ENCODE results near the gene TNFAIP3. TPM values are rescaled to one million over a fixed set of nuclear protein-coding genes. Genes with fewer than 3 reads are reported as not detected.
"Not testable (repeated sequence)": the region's sequence is repeated elsewhere in the genome, so short reads cannot be mapped to it uniquely, and the experiment has no call there.

The TNFAIP3 gene
- total and polyA plus RNA-seq, 5 donors = 6.0 to 11.4 (median 10.6) TPM

DNA sequence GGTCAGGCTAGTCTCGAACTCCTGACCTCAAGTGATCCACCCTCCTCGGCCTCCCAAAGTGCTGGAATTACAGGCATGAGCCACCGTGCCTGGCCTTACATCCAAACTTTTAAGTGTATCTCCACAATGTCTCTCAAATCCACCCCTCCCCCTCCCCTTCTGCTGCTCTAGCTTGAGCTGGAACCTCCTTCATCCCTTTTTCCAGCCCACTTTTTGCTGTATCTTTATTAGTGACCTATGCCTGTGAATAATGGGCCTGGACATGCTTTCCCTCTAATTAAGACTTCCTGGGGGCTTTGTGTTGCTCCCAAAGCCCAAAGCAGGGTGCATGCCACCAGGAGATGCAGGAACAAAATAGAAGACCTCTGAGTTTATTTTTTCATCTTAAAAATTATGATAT, 26.1 kb downstream of the TNFAIP3 start:
- 91% methylated on average over 3 of the region's 3 CpGs for WGBS
- intact Hi-C loops (cut with DNase I) = no loop called here
- Histone ChIP-seq H3K4me1 (ENCODE audit: control insufficient read depth, insufficient read depth, low read length) (no peaks in the 10 kb centered on the region), H3K27me3 (ENCODE audit: control insufficient read depth, insufficient read depth) (no peaks in the 10 kb centered on the region), H3K4me3 (ENCODE audit: low read length) (no peak overlapping the region), H3K27ac (ENCODE audit: low read length) (no peak overlapping the region), H3K9me3 (ENCODE audit: control insufficient read depth, low read length) (no peaks in the 10 kb centered on the region)
- DNase-seq = no peak
- no peak for ATAC-seq

DNA sequence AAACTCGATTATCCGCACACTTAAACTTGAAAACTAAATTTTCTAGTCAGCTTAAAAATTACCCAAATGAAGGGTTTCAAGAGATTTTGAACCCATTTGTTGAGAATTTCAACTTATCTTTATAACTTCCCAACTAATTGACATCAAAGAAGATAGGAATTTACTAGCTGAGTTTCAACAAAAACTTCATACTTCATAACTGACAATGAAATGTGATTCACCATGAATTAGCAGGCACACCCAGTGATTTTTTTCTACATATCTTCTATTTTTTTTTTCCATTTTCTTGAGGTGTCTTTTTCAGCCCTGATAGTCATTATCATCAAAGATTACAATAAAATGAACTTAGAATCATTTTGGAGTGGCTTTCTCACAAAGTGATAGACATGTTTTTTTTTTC, 26.7 kb downstream of the TNFAIP3 start:
- Histone ChIP-seq H3K4me1 (ENCODE audit: control insufficient read depth, insufficient read depth, low read length) (no peaks in the 10 kb centered on the region), H3K27ac (ENCODE audit: low read length) (no peak overlapping the region), H3K27me3 (ENCODE audit: control insufficient read depth, insufficient read depth) (no peaks in the 10 kb centered on the region), H3K4me3 (ENCODE audit: low read length) (no peak overlapping the region), H3K9me3 (ENCODE audit: control insufficient read depth, low read length) (no peaks in the 10 kb centered on the region)
- intact Hi-C loops (cut with DNase I) = no loop called here
- ATAC-seq (no peak), DNase-seq (no peak)
- WGBS = 95% methylated on average over 2 of the region's 2 CpGs

DNA sequence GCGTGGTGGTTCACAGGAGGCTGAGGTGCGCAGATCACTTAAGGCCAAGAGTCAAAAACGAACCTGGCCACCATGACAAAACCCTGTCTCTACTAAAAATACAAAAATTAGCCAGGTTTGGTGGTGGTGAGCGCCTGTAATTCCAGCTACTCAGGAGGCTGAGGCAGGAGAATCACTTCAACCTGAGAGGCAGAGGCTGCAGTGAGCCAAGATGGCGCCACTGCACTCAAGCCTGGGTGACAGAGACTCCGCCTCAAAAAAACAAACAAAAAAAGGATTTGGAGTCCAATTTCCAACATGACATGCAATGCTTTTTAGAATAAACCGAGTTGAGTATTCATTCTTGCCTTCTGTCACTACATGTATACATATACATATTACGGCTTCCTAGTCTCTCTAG, 27.3 kb downstream of the TNFAIP3 start:
- WGBS = 83% methylated on average over 8 of the region's 8 CpGs
- ATAC-seq; H3K4me1 ChIP-seq (ENCODE audit: control insufficient read depth, insufficient read depth, low read length); H3K9me3 ChIP-seq (ENCODE audit: control insufficient read depth, low read length); H3K4me3 ChIP-seq (ENCODE audit: low read length); intact Hi-C loops (cut with DNase I); DNase-seq; H3K27me3 ChIP-seq (ENCODE audit: control insufficient read depth, insufficient read depth); H3K27ac ChIP-seq (ENCODE audit: low read length): not testable (repeated sequence)

DNA sequence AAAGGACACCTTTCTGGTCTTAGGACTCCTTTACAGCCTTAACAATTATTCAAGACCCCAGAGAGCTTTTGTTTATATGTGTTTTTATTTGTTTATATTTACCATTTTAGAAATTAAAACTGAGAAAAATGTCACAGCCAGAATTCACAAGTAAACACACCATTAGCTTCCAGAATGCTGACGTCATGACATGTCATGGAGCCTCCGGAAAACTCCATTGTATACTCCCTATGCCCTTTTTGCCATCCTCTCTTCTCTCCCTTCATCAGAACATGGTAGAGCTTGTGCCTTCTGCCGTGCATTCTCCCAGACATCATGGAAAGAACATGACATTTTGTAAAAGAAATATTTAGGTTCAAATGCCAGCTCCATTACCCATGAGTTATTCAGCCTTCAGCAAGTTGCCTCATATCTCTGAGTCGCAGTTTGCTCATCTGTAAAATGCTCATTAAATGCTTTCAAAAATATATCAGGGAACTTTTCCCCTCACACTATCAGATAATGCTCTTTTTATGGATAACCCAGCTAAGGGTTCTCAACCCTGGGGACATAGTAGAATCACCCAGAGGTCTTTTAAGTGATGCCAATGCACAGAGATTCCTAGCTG, 27.8 kb downstream of the TNFAIP3 start:
- no peak for DNase-seq
- Histone ChIP-seq H3K9me3 (ENCODE audit: control insufficient read depth, low read length) (no peaks in the 10 kb centered on the region), H3K4me3 (ENCODE audit: low read length) (no peak overlapping the region), H3K4me1 (ENCODE audit: control insufficient read depth, insufficient read depth, low read length) (no peaks in the 10 kb centered on the region), H3K27me3 (ENCODE audit: control insufficient read depth, insufficient read depth) (no peaks in the 10 kb centered on the region), H3K27ac (ENCODE audit: low read length) (no peak overlapping the region)
- ATAC-seq = no peak
- intact Hi-C loops (cut with DNase I) = no loop called here
- WGBS = 77% methylated on average over 4 of the region's 4 CpGs

DNA sequence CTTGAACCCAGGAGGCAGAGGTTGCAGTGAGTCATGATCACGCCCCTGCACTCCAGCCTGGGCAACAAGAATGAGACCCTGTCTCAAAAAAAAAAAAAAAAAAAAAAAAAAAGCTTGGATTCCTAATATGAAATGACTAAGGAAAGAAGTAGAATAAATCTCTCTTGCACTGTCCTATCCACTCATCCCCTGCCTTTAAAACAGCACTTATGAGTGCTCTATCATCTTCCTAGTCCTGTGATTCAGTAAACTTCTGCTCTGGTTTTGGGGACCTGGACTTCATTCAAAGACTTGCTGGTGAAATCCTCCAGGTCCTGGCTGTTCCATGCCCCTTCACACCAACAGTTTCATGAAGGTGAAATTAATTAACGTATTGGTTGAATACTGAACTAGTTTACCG, 29.6 kb downstream of the TNFAIP3 start:
- no peak for ATAC-seq
- H3K27ac ChIP-seq (ENCODE audit: low read length) = no peak overlapping the region
- 90% methylated on average over 3 of the region's 3 CpGs for WGBS

DNA sequence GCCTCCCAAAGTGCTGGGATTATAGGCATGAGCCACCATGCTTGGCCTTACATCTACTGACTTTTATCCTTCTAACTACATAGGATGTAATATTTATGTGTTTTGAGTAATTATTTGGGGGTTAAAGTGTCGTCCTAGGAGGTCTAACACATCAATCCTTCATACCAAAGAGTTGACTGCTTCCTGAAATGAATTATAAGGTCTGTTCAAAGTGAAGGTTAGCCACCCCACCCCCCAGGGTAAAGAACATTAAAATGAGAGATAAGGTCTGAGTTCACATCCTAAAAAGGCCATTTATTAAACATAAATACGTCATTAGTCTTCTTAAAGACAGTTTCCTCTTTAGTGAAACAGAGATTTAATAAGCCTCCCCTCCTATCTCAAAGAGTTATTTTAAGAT, 33.8 kb downstream of the TNFAIP3 start:
- no peaks in the 10 kb centered on the region for H3K27me3 ChIP-seq (ENCODE audit: control insufficient read depth, insufficient read depth)
- intact Hi-C loops (cut with DNase I) = no loop called here
- no peak overlapping the region for H3K4me3 ChIP-seq (ENCODE audit: low read length)
- DNase-seq (no peak), ATAC-seq (no peak)
- H3K9me3 ChIP-seq (ENCODE audit: control insufficient read depth, low read length) = no peaks in the 10 kb centered on the region
- no peak overlapping the region for H3K27ac ChIP-seq (ENCODE audit: low read length)
- no peaks in the 10 kb centered on the region for H3K4me1 ChIP-seq (ENCODE audit: control insufficient read depth, insufficient read depth, low read length)
- 80% methylated on average over 2 of the region's 2 CpGs for WGBS

More for the DNA sequence above, 29.6 kb downstream of the TNFAIP3 start:
- Histone ChIP-seq H3K4me3 (ENCODE audit: low read length) (no peak overlapping the region), H3K9me3 (ENCODE audit: control insufficient read depth, low read length) (no peaks in the 10 kb centered on the region), H3K27me3 (ENCODE audit: control insufficient read depth, insufficient read depth) (no peaks in the 10 kb centered on the region), H3K4me1 (ENCODE audit: control insufficient read depth, insufficient read depth, low read length) (no peaks in the 10 kb centered on the region)
- intact Hi-C loops (cut with DNase I) = no loop called here
- no peak for DNase-seq

DNA sequence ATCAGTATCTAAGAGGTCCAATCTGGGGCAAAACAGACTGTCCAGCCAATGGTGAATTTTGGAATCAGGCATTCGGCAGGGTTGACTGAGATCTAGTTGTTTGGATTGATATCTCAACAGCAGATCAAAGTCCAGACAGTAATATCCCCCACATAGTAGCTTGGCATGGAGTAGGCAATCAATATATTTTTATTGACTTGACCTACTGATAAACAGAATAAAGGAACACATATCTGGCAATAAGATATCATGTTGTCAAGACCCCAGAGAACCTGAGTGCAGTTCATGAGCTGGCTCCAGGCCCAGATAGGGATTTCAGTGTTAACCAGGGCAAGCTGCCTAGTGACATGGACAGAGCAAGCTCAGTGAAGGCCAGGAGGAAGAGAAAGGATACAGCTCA, 34.4 kb downstream of the TNFAIP3 start:
- H3K4me3 ChIP-seq (ENCODE audit: low read length) = no peak overlapping the region
- ATAC-seq (no peak), DNase-seq (no peak)
- WGBS = 83% methylated on average over 1 of the region's 1 CpG
- H3K27me3 ChIP-seq (ENCODE audit: control insufficient read depth, insufficient read depth) = no peaks in the 10 kb centered on the region
- H3K9me3 ChIP-seq (ENCODE audit: control insufficient read depth, low read length) = no peaks in the 10 kb centered on the region
- intact Hi-C loops (cut with DNase I) = no loop called here
- H3K4me1 ChIP-seq (ENCODE audit: control insufficient read depth, insufficient read depth, low read length) = no peaks in the 10 kb centered on the region
- no peak overlapping the region for H3K27ac ChIP-seq (ENCODE audit: low read length)

DNA sequence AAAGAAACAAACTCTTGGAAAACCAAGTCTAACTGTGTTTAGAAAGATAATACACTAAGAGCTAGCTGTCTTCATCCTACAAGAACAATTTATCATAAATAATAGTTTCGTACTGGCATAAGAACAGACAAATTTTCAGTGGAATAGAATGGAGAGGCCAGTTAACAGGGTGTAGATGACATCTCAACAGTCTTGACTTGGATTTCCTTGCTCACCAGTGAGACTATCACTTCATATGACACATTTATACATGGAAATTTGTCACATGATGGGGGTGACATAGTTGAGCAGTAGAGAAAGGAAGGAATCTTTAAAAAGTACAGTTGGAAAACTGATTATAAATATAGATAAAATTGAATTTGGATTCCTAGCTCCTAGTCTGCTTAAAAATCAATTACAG, 35.6 kb downstream of the TNFAIP3 start:
- Histone ChIP-seq H3K4me1 (ENCODE audit: control insufficient read depth, insufficient read depth, low read length) (no peaks in the 10 kb centered on the region), H3K27ac (ENCODE audit: low read length) (no peak overlapping the region), H3K4me3 (ENCODE audit: low read length) (no peak overlapping the region), H3K9me3 (ENCODE audit: control insufficient read depth, low read length) (no peaks in the 10 kb centered on the region), H3K27me3 (ENCODE audit: control insufficient read depth, insufficient read depth) (no peaks in the 10 kb centered on the region)
- WGBS = 96% methylated on average over 1 of the region's 1 CpG
- ATAC-seq (no peak), DNase-seq (no peak)
- intact Hi-C loops (cut with DNase I) = no loop called here

DNA sequence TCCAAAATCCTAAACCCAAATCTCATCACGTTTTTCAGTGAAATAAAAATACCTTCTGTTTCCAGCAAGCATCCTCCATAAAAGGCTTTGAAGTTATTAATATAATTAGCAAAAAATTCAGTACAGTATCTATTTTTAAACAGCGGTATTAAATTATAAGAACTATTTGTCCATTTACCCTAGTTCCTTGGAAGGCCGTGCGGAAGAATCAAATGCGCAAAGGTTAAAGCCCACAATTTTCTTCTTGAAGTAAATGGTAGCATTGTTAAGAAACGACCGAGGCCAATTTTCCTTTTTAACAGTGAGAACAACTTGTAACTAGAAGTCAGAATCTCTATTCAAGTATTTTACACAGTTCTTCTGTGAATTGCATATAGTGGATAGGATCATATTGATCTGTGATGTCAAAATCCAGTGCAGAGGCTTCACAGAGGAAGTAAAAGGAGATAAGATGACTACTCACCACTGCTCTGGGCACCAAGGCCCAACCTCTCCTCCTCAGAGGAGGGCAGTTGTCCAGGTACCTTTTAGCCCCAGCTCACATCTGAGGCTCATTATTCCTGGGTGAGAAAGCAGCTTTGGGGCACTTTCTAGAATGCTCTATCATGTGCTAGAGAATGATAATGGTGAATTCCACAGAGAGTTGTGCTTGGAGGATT, 36.3 kb downstream of the TNFAIP3 start:
- intact Hi-C loops (cut with DNase I) = no loop called here
- H3K27ac ChIP-seq (ENCODE audit: low read length) = no peak overlapping the region
- WGBS = 89% methylated on average over 7 of the region's 7 CpGs
- H3K4me1 ChIP-seq (ENCODE audit: control insufficient read depth, insufficient read depth, low read length) = no peaks in the 10 kb centered on the region
- no peaks in the 10 kb centered on the region for H3K27me3 ChIP-seq (ENCODE audit: control insufficient read depth, insufficient read depth)
- ATAC-seq (no peak), DNase-seq (no peak)
- no peaks in the 10 kb centered on the region for H3K9me3 ChIP-seq (ENCODE audit: control insufficient read depth, low read length)
- H3K4me3 ChIP-seq (ENCODE audit: low read length) = no peak overlapping the region

DNA sequence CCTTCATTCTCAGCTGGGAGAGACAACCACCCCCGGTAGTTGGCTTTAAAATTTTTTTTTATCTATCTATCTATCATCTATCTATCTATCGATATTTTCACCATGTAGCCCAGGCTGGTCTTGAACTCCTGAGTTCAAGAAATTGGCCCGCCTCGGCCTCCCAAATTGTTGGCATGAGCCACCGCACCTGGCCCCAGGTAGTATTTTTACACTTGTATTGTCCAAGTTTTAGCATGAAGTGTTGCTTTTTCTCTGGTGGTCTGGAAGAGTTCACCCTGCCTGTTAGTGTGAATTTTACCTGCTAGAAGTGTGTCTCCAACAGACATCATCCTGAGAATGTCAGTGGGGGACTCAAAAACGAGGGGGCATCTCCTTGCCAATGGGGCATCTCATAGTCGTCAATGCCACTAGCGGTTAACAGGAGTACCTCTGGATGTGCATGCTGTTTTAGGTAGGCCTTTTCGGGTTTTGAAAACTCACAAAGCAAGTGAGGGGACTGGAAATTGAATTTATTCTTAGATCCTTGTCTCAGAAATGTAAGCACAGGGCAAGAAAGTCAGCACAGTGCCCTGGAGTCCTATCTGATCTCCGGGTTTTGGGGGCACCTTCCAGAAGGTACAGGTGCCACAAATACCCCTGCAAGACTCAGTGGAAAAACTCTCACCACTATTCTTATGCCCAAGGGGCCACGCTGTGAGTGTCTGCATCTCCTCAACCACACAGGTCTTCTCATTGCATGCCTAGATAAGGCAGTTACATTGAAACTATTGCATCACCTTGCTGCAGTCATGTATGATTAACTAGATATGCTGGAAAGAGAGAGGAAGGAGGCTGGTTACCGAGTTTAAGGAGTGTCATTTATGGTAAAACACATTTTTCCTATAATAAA, 37.1 kb downstream of the TNFAIP3 start:
- H3K27me3 ChIP-seq (ENCODE audit: control insufficient read depth, insufficient read depth) = no peaks in the 10 kb centered on the region
- intact Hi-C loops (cut with DNase I) = no loop called here
- H3K27ac ChIP-seq (ENCODE audit: low read length) = no peak overlapping the region
- no peaks in the 10 kb centered on the region for H3K9me3 ChIP-seq (ENCODE audit: control insufficient read depth, low read length)
- no peaks in the 10 kb centered on the region for H3K4me1 ChIP-seq (ENCODE audit: control insufficient read depth, insufficient read depth, low read length)
- no peak for ATAC-seq
- WGBS = 90% methylated on average over 12 of the region's 12 CpGs
- no peak overlapping the region for H3K4me3 ChIP-seq (ENCODE audit: low read length)
- no peak for DNase-seq
